GM21576 (cell line): ENCODE measurements around the gene TSPAN33.
"Not testable (repeated sequence)": the region's sequence is repeated elsewhere in the genome, so short reads cannot be mapped to it uniquely, and the experiment has no call there.

Experiments used
- ATAC-seq: cut with Tn5 transposase; IDR thresholded peaks from one replicate; pipeline ENCODE4 v1.9.1; 2021; ENCODE audit warnings: mild to moderate bottlenecking, moderate library complexity; ENCODE audit not compliant: unreplicated experiment

The TSPAN33 gene, protein sequence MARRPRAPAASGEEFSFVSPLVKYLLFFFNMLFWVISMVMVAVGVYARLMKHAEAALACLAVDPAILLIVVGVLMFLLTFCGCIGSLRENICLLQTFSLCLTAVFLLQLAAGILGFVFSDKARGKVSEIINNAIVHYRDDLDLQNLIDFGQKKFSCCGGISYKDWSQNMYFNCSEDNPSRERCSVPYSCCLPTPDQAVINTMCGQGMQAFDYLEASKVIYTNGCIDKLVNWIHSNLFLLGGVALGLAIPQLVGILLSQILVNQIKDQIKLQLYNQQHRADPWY

DNA sequence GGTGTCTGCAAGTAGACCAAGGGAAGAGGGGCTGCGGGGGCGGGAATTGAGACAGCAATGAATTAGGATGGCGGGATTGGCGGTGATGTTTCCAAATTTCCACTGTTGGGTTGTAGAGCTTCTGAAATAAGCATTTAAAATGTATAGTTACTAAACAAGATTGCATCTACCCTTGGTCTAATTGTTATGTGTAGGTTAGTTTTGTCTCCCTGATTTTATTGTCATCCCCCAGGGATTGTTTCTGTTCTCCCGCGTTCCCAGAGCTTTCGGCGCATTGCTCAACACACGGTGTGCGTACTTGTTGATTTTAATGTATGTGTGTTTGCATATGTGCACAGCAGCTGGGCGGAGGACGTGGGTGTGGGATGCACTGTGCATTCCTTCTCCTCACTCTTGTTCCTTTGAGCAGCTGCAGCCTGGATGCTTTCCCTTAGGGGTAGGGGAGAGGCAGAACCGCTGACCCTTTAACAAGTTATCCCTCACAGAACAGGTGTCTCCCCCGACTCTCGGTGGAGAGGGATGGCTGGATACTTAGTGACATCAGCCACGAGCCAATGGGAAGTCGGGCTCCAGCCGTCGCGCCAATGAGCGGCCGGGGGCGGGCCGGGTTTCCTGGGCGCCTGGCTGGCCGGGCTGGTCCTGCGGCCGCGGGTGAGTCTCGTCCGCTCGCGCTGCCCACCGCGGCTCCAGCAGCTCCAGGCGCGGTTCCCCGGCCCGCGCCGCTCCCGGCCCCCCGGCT, at the start of gene TSPAN33:
Gene TSPAN33, plus strand, starts transcription at position 613 of the 739 bp plus-strand sequence. CDS start 274 bp downstream, outside the sequence.
- ATAC-seq, result peak; percentile 64

DNA sequence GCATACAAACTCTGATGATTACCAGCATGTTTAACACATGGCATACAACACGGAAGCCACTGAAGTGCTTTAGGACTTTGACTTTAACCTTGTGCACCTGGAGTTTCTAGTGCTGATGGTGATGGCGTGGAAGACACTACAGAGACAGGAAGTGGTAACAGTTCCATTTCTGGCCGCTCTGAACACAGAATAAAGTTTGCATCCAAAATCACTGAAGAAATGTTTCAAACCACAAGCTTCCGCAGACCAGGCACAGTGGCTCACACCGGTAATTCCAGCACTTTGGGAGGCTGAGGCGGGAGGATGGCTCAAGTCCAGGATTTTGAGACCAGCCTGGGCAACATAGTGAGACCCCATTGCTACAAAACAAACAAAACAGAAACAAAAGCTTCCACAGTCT, 49.2 kb upstream of the TSPAN33 start:
- ATAC-seq, result peak; percentile 69

DNA sequence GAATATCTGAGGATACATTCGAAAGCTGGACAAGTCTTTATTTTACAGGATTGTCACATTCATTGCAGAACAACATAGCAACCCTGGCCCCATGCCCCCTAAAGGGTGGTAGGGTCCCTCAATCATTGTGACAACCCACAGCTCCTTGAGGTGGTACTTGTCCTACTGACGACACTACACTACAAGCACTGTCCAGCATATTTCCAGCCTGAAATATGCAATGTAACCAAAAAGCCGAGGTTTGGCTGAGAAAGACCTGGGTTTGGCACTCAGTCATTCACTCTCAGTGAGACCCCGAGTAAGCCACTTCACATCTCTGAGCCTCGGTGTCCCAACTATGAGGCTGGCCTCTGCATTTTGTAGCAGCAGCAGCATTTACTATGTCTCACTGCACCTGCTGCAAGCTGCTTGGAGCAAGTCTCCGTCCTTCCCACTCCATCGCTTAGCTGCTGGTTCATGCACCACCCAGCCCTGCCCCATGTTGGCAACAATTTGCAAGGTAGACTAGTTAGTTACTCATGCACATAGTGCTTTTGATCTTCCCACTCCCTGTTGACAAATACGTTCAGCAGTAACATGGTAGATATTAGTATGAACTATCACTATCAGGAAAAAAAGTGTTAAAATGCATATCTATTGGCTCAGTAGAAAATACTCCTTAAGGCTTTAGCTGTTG, 46.0 kb upstream of the TSPAN33 start:
- no peak for ATAC-seq

DNA sequence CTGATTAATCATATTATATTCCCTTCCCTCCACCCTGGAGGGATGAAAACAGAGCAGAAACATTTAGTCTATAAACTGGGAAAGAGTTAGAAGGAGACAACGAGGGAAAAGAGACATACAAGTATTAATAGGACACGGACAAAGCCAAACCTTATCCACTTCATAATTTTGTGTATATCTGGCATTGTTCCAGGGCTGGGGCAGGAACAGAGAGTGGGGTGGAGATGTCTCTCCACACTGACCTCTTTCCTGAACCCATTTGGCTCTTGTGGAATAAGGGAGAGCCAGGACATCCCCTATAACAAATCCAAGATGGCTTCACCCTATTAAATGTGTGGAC, 43.7 kb upstream of the TSPAN33 start:
- no peak for ATAC-seq

DNA sequence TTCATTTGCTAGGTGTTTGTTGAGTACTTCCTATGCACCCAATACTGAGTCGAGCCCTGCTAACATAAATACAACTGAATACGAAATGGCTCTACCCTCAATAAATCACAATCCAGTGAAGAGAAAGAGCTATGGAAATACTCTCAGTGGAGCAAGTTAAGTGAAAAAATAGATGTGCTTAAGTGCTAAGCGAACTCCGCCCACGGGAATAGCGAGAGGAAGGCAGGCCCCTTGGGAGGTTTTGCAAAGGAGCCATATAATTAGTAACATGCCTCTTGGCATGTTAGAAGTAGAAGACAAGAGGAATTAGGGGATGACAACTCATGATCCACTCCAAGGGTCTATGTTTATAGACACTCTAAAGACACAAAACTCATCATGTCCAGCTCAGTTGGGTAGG, 42.8 kb upstream of the TSPAN33 start:
- ATAC-seq, result no peak

DNA sequence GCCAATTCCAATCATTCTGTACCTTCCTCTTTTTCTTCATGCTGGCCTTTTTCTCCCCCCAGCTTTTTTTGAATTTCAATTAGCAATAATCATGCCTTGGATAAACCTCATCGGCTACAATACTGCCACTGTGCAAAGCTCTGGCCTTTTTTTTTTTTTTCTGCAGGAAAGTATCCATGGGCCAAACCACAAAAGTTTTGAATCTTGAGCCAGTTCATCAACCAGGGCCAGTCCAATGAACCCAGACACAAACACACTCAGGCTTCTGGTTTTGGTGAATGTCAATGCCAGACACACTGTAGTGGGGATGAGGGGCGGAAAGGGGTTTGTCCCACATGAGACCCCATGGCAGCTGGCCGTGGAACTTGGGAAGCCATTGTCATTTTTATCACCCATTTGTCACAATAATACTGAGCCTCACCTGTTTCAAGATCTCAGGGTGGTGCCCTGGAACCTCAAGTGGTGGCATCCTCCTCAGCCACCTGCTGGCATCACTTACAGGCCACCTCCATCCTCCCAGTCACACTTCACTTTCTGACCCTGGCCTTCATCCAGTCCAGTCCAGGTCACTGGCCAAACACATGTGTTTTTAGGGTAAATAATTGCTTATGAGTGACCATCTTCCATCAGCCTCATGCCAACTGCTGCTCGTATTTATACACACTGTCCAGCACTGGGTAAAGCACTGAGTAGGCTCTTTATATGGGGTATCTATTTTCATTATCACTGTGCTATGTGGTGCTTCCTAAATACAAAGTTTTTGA, 40.8 kb upstream of the TSPAN33 start:
- no peak for ATAC-seq

DNA sequence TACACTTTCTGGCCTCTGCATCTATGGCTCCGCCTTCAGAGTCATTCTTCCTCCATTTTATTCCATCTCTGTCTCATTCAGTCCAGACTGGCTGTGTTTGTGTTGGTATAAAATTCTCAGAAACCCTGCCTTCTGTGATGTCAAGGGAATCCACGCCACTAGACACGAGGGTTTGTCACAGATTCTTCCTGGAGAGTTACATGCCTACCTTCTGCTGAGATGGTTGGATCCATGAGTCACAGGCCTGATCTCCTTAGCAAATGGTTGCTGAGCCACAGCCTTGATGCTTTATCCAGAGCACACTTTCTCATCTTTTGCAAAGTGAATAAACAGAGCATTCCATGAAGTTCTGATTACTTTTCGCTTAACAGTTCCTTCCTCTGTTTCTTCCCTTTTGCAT, 35.9 kb upstream of the TSPAN33 start:
- ATAC-seq, result no peak

DNA sequence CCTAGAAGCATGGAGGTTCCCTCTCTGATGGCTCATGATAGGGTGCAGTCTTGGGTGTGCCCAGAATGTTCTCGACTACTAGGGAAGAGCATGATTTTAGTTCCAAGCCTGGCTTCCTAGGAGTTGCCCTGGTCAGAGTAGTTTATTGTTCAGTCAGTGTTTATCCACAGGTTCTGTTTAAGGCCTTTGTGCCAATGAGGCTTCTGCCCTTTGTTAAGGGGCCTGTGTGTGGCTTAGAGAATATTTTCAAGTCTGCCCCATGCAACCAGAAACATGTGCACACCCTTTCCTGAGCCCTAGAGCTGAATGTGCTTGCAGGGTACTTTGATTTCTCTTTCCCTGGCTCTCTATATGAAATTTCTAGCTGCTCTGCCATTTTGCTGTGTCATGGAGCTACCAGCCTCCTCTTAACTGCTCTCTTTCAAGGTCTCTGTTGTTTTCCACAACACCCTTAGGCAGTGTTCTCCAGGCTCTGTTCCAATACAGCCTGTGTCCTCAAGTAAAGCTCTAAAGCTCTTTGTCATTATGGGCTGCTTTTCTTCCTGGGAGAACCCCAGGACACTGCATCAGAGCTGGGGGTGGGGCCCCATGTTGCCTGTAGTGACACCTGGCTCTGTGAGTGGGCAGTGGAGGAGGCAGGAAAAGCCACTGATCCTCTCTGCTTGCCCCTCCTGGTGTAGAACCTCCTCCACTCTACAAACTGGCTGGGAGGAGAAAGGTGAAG, 34.1 kb upstream of the TSPAN33 start:
- ATAC-seq, result no peak

DNA sequence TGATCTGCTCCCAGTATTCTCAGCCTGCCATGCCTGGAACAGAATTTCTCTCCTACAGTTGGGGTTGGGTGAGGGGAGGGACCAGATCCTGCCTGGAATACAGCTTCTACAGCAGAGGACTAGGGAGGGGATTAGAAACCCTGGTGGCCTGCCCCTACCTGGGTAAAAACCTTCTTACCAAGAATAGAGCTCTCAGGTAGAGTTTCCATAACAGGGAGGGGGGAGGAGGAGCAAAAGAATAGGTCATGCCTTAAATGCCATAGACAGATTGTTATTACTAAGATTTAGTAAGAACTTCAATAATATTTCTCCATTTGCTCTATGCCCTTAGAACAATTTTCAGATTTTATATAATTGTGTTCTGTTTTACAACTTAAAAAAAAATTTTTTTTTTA, 33.5 kb upstream of the TSPAN33 start:
- ATAC-seq, result no peak

DNA sequence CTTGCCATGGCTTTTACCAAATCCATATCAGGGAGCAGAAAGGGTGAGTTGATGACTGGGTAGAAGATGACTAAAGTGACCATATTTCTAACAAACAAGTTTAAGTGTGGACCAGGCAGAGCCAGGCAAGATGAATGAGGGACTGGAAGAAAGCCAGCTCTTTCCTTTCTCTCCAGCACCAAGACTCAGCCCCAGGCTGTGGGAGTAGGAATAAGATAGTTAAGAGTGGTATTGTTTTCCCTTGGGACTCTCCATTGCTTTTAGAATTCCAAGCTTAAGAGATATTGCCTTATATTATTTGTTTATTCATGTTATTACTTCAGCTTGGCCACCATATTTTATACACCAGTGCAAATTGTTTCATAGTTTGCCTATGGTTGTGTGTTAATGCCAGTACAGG, 28.8 kb upstream of the TSPAN33 start:
- ATAC-seq, result no peak

DNA sequence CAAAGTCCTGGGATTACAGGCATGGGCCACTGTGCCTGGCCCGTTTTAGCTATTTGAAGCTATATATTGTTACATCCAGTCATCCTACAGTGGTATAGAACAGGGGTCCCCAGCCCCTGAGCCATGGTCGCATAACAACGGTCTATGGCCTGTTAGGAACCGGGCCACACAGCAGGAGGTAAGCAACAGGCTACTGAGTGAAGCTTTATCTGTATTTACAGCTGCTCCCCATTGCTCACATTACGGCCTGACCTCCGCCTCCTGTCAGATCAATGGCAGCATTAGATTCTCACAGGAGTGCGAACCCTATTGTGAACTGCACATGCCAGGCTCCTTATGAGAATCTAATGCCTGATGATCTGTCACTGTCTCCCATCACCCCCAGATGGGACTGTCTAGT, 26.3 kb upstream of the TSPAN33 start:
- ATAC-seq, result no peak

DNA sequence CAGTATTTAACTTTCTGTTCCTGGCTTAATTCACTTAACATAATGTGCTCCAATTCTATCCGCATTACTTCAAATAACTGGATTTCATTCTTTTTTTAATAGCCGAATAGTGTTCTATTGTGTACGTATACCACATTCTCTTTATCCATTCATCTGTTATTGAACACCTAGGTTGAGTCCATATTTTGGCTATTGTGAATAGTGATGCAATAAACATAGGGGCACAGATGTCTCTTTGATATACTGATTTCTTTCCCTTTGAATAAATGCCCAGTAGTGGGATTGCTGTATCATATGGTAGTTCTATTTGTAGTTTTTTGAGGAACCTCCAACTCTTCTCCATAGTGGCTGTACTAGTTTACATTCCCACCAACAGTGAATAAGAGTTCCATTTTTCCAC, 25.5 kb upstream of the TSPAN33 start:
- no peak for ATAC-seq

DNA sequence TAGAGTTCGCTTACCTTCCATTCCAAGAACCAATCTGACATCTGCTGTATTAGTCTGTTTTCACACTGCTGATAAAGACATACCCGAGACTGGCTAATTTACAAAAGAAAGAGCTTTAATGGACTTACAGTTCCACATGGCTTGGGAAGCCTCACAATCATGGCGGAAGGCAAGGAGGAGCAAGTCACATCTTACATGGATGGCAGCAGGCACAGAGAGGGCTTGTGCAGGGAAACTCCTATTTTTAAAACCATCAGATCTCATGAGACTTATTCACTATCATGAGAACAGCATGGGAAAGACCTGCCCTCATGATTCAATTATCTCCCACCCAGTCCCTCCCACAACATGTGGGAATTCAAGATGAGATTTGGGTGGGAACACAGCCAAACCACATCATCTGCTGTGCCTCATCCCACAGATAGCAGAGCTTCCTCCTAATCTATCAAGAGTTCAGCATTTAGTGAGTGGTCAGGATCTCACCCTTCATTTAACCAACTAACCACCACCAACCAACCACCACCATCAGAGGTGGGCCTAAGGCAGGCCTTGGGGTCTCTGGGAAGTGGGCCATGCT, 22.9 kb upstream of the TSPAN33 start:
- ATAC-seq, result not testable (repeated sequence)

DNA sequence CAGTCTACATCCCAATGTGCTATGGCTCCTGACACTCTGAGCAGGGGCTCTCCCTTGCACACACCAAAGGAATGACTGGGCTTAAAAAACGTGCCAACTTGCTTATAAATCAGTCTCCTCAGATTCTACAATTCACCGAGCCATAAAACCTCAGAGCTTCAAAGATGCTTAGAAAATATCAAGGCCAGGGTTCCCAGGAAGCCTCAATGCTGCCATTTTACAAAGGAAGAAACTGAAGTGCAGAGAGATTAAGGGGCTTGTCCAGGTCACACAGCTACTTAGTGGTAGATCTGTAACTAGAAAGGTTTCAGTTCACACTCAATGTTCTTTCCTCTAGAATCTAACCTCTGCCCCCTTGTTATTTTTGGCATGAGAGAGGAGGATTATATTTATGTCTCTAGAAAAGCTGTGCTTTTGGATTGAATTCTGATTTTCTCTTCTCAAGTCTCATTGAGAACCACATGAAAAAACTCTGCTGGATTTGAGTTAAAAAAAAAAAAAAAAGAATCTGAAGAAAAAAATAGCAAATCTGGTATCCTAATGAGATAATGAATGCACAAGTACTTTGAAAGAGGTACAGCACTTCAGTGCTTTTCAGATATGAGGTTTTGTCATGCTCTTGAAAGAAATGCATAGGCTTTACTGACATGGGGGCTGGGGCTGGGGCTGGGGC, 22.3 kb upstream of the TSPAN33 start:
- peak; percentile 51 for ATAC-seq

DNA sequence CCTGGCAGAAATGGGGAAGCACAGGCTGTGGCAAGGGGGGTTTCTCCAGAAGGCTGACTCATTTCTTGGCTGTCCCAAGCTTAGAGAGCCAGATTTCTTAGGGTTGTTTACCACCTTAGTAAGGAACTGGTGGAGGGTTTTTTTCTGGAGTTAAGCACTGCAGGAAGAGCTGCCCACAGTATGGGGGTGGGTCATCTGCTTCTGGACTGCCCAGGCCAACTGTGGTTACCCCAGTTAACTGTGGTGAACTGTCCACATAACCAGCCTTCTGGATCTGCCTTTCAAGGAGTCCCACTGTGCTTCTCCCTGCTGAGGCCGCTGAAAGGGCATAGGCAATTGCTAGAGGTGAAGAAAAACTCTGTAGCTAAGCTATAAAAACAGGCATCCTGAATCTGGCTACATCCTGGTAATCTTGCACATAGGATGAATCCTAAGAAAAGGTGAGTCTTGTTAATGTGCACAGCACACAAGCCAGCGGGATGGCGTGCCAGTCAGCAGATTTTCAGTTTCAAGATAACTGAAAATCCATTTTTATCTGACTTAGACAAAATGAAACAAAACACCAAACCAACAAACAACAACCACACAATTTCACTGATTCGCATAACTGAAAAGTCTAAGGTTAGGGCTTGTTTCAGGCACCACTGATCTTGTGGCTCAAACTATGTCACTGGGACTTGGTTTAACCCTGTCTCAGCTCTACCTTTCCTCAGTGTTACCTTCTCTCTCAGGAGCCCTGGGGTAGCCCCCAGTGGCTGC, 21.6 kb upstream of the TSPAN33 start:
- peak; percentile 65 for ATAC-seq

DNA sequence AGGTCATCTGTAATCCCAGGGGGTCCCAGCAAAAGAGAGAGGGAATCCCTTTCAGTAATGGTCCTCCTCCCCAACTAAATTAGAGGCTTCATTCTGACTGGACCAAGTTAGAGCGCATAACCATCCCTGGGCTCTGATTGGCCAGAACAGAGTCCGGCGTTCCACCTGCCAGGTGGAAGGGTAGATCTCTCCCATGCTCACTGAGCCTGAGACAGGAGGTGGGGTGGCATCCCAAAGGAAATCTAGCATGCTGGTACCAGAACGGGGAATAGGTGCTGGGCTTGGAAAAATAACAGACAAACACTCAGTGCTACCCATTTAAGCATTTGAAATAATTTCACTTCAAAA, 21.0 kb upstream of the TSPAN33 start:
- ATAC-seq, result peak; percentile 25

DNA sequence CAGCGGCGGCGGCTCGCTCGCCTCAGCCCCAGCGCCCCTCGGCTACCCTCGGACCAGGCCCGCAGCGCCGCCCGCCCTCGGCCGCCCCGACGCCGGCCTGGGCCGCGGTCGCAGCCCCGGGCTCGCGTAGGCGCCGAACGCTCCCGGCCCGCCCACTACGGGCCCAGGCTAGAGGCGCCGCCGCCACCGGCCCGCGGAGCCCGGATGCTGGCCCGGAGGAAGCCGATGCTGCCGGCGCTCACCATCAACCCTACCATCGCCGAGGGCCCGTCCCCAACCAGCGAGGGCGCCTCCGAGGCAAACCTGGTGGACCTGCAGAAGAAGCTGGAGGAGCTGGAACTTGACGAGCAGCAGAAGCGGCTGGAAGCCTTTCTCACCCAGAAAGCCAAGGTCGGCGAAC, 18.2 kb upstream of the TSPAN33 start:
- no peak for ATAC-seq

DNA sequence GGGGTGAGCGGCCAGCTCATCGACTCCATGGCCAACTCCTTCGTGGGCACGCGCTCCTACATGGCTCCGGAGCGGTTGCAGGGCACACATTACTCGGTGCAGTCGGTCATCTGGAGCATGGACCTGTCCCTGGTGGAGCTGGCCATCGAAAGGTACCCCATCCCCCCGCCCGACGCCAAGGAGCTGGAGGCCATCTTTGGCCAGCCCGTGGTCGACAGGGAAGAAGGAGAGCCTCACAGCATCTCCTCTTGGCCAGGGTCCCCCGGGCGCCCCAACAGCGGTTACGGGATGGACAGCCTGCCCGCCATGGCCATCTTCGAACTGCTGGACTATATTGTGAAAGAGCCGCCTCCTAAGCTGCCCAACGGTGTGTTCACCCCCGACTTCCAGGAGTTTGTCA, 17.4 kb upstream of the TSPAN33 start:
- no peak for ATAC-seq

DNA sequence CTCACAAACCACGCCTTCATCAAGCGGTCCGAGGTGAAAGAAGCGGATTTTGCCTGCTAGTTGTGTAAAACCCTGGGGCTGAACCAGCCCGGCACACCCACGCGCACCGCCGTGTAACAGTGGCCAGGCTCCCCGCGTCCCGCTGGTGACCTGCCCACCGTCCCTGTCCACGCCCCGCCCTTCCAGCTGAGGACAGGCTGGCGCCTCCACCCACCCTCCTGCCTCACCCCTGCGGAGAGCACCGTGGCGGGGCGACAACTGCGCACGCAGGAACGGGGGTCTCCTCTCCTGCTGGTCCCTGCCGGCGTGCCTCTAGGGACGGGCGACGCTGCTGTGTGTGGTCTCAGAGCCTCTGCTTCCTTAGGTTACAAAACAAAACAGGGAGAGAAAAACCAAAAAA, 16.9 kb upstream of the TSPAN33 start:
- no peak for ATAC-seq
